Measurements from ENCODE around the gene GDNF.
A peak's percentile ranks its signal among the peaks of the same experiment; 100 is the strongest.

Gene GDNF

GRCh38 chr5:37846786-37847310, 7.0 kb upstream of the GDNF start:
- no peak for DNase-seq

- no peak for DNase-seq
These were observed 4.2 kb upstream of the GDNF start for GRCh38 chr5:37844009-37844408.

GRCh38 chr5:37842048-37842447, 2.2 kb upstream of the GDNF start:
- DNase-seq, result no peak

GRCh38 chr5:37841203-37841602, 1.4 kb upstream of the GDNF start:
- no peak for DNase-seq

GRCh38 chr5:37840053-37841034, 503 bp upstream of the GDNF start:
- DNase-seq, result peak; percentile 87

GRCh38 chr5:37838933-37839341, 904 bp downstream of the GDNF start:
- no peak for DNase-seq

- peak; percentile 68 for DNase-seq
These were observed 1.5 kb downstream of the GDNF start for GRCh38 chr5:37838152-37838932.

- peak; percentile 79 for DNase-seq
These were observed 2.3 kb downstream of the GDNF start for GRCh38 chr5:37837414-37838032.

- DNase-seq, result peak; percentile 68
These were observed 3.0 kb downstream of the GDNF start for GRCh38 chr5:37836592-37837413.

- DNase-seq, result no peak
These were observed 3.6 kb downstream of the GDNF start for GRCh38 chr5:37836235-37836591.

GRCh38 chr5:37835380-37835973, 4.4 kb downstream of the GDNF start:
- no peak for DNase-seq

- no peak for DNase-seq
These were observed 5.1 kb downstream of the GDNF start for GRCh38 chr5:37834542-37835379.

- DNase-seq, result no peak
These were observed 5.9 kb downstream of the GDNF start for GRCh38 chr5:37833990-37834389.

GRCh38 chr5:37831821-37832534, 7.9 kb downstream of the GDNF start:
- DNase-seq, result peak; percentile 40

- DNase-seq, result no peak
These were observed 9.5 kb downstream of the GDNF start for GRCh38 chr5:37830348-37830747.

- no peak for DNase-seq
These were observed 14.4 kb downstream of the GDNF start for GRCh38 chr5:37825334-37825915.

- no peak for DNase-seq
These were observed 16.2 kb downstream of the GDNF start for GRCh38 chr5:37823433-37824152.

GRCh38 chr5:37816883-37817282, 23.0 kb downstream of the GDNF start:
- peak; percentile 46 for DNase-seq

GRCh38 chr5:37816331-37816730, 23.5 kb downstream of the GDNF start:
- DNase-seq, result peak; percentile 52

Data from fibroblast of skin of back (primary cell).